GM23338 (cell line): ENCODE data around the gene KLF1. TPM values are rescaled to one million over a fixed set of nuclear protein-coding genes. Genes with fewer than 3 reads are reported as not detected.

Experiments
- ATAC-seq: fragments of 200-7000 bp; cut with Tn5 transposase; 3 replicates; pipeline ENCODE4 v1.9.1; 2020
- DNase-seq: peaks from one replicate; pipeline ENCODE4 v3.0.0-alpha.2; 2015; ENCODE audit warnings: low spot score
- H2AFZ ChIP-seq: fragments of 200-600 bp; sonication (generic); 2 replicates; pipeline ENCODE4 v1.8.0; 2016; ENCODE audit warnings: antibody characterized with exemption, mild to moderate bottlenecking, moderate library complexity
- H3F3A ChIP-seq: fragments of 200-600 bp; sonication (generic); replicated peaks from 2 replicates; pipeline ENCODE4 v1.8.0; 2017; ENCODE audit warnings: antibody characterized with exemption, mixed run types, low read depth
- H3K27ac ChIP-seq: fragments of 200-600 bp; sonication (generic); 2 replicates; pipeline ENCODE4 v1.6.1; 2016; ENCODE audit warnings: low read depth
- H3K27me3 ChIP-seq: fragments of 200-600 bp; sonication (generic); 2 replicates; pipeline ENCODE4 v1.8.0; 2016; ENCODE audit warnings: mild to moderate bottlenecking, mixed run types, moderate library complexity; ENCODE audit not compliant: insufficient read depth
- H3K36me3 ChIP-seq: fragments of 200-600 bp; sonication (generic); 2 replicates; pipeline ENCODE4 v1.8.0; 2016; ENCODE audit warnings: mild to moderate bottlenecking; ENCODE audit not compliant: insufficient read depth
- H3K4me1 ChIP-seq: fragments of 200-600 bp; sonication (generic); 2 replicates; pipeline ENCODE4 v1.8.0; 2016; ENCODE audit warnings: mild to moderate bottlenecking, moderate library complexity; ENCODE audit not compliant: insufficient read depth
- H3K4me2 ChIP-seq: fragments of 200-600 bp; sonication (generic); 2 replicates; pipeline ENCODE4 v1.7.1; 2017; ENCODE audit warnings: mixed run types
- H3K4me3 ChIP-seq: fragments of 200-600 bp; sonication (generic); 2 replicates; pipeline ENCODE4 v1.6.1; 2016; ENCODE audit warnings: mixed run types
- H3K79me2 ChIP-seq: fragments of 200-600 bp; sonication (generic); replicated peaks from 2 replicates; pipeline ENCODE4 v1.8.0; 2017; ENCODE audit warnings: mild to moderate bottlenecking; ENCODE audit not compliant: insufficient read depth
- H3K9me2 ChIP-seq: fragments of 200-600 bp; sonication (generic); 2 replicates; pipeline ENCODE4 v1.8.0; 2017; ENCODE audit not compliant: insufficient read depth
- H4K20me1 ChIP-seq: fragments of 200-600 bp; sonication (generic); replicated peaks from 2 replicates; pipeline ENCODE4 v1.8.0; 2017; ENCODE audit warnings: mild to moderate bottlenecking; ENCODE audit not compliant: insufficient read depth
- H3K27ac Mint-ChIP-seq: 2 replicates; pipeline ENCODE4 v1.8.0; 2020; ENCODE audit warnings: inconsistent platforms, mild to moderate bottlenecking, moderate library complexity, mixed read lengths
- H3K27me3 Mint-ChIP-seq: 3 replicates; pipeline ENCODE4 v1.8.0; 2022; ENCODE audit warnings: low read depth, mild to moderate bottlenecking, moderate library complexity, mixed read lengths, inconsistent platforms; ENCODE audit not compliant: insufficient read depth, poor library complexity
- H3K36me3 Mint-ChIP-seq: 3 replicates; pipeline ENCODE4 v1.8.0; 2021; ENCODE audit warnings: low read depth, mild to moderate bottlenecking, inconsistent platforms, moderate library complexity, mixed read lengths
- H3K4me1 Mint-ChIP-seq: 3 replicates; pipeline ENCODE4 v1.8.0; 2020; ENCODE audit warnings: mild to moderate bottlenecking, inconsistent platforms, mixed read lengths
- H3K4me3 Mint-ChIP-seq: 3 replicates; pipeline ENCODE4 v1.8.0; 2021; ENCODE audit warnings: moderate library complexity, mild to moderate bottlenecking, inconsistent platforms, mixed read lengths
- H3K9me3 Mint-ChIP-seq: 3 replicates; pipeline ENCODE4 v1.8.0; 2020; ENCODE audit warnings: moderate library complexity, mild to moderate bottlenecking, inconsistent platforms, mixed read lengths
- CREB1 ChIP-seq: fragments of 250-450 bp; sonication (Bioruptor Pico); IDR thresholded peaks from 2 replicates; pipeline ENCODE4 v1.5.0; 2020; ENCODE audit warnings: low read depth, mild to moderate bottlenecking, moderate library complexity
- EZH2 ChIP-seq: fragments of 200-600 bp; sonication (generic); IDR thresholded peaks from one replicate; pipeline ENCODE4 v1.8.0; 2017; ENCODE audit warnings: antibody characterized with exemption, mild to moderate bottlenecking, low read depth; ENCODE audit not compliant: unreplicated experiment
- EZH2phosphoT487 ChIP-seq: fragments of 200-600 bp; sonication (generic); IDR thresholded peaks from one replicate; pipeline ENCODE4 v1.8.1; 2018; ENCODE audit warnings: antibody characterized with exemption; ENCODE audit not compliant: unreplicated experiment
- JUNB ChIP-seq: IDR thresholded peaks from one replicate; pipeline ENCODE4 v1.6.1; 2016; ENCODE audit warnings: antibody characterized with exemption; ENCODE audit not compliant: unreplicated experiment
- NANOG ChIP-seq: IDR thresholded peaks from 2 replicates; pipeline ENCODE4 v1.6.1; 2016; ENCODE audit warnings: antibody characterized with exemption, borderline replicate concordance
- POLR2AphosphoS5 ChIP-seq: IDR thresholded peaks from 2 replicates; pipeline ENCODE4 v1.6.1; 2016; ENCODE audit warnings: antibody characterized with exemption, low read depth
- STAT1 ChIP-seq: IDR thresholded peaks from one replicate; pipeline ENCODE4 v1.6.1; 2016; ENCODE audit warnings: antibody characterized with exemption; ENCODE audit not compliant: unreplicated experiment
- polyA plus RNA-seq: library from polyadenylated mRNA; unstranded; fragments of >200 nt; fragmentation: Nextera tagmentation; extraction: Ambion mirVana; gene quantifications from 2 replicates; pipeline ENCODE4 v1.2.1, GENCODE V29; 2016
- total RNA-seq: library from RNA; depleted of rRNA; stranded (reverse); fragments of >200 nt; shearing (Covaris generic); gene quantifications from 2 replicates; pipeline ENCODE4 v1.2.3, GENCODE V29; 2014
- TF ChIP-seq, protein P1 (sequence below): fragments of 250-450 bp; sonication (Bioruptor Pico); IDR thresholded peaks from 2 replicates; pipeline ENCODE4 v1.5.0; 2020; ENCODE audit warnings: mild to moderate bottlenecking, moderate library complexity
- TF ChIP-seq, protein P2 (sequence below): IDR thresholded peaks from one replicate; pipeline ENCODE4 v1.6.1; 2018; ENCODE audit warnings: antibody characterized with exemption; ENCODE audit not compliant: unreplicated experiment
- TF ChIP-seq, protein P3 (sequence below): IDR thresholded peaks from 2 replicates; pipeline ENCODE4 v1.6.1; 2016; ENCODE audit warnings: antibody characterized with exemption

The KLF1 gene
- total and polyA plus RNA-seq, 2 experiments from 2014 or later: 0.74 to 1.1 TPM

DNA sequence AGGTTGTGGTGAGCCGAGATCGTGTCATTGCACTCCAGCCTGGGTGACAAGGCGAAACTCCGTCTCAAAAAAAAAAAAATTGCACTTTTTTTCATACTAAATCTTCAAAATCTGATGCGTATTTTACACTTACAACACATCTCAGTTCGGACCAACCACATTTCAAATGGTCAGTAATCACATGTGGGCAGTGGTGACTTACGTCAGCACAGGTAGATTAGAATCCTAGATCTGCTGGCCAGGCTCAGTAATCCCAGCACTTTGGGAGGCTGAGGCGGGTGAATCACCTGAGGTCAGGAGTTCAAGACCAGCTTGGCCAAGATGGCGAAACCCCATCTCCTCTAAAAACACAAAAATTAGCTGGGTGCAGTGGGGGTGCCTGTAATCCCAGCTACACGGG is 48.1 kb upstream of the KLF1 start:
- Histone ChIP-seq H3K36me3 (peaks cover 13% of the 10 kb centered on the region), H3K4me1 (peaks cover 23% of the 10 kb centered on the region), H3K79me2 (peaks cover 43% of the 10 kb centered on the region), H3K27ac (no peak overlapping the region), H3K4me3 (no peak overlapping the region), H4K20me1 (peaks cover 14% of the 10 kb centered on the region), H2AFZ (no peak overlapping the region), H3K27me3 (no peaks in the 10 kb centered on the region), H3F3A (peaks cover 27% of the 10 kb centered on the region), H3K9me2 (no peaks in the 10 kb centered on the region), H3K4me2 (no peak overlapping the region)
- Mint-ChIP-seq H3K4me3 (no peak overlapping the region), H3K9me3 (no peaks in the 10 kb centered on the region), H3K36me3 (peaks cover 32% of the 10 kb centered on the region), H3K4me1 (peaks cover 39% of the 10 kb centered on the region), H3K27me3 (peaks cover 10% of the 10 kb centered on the region), H3K27ac (no peak overlapping the region)
- TF ChIP-seq NANOG: no peak
- no peak for TF ChIP-seq EZH2phosphoT487
- no peak for TF ChIP-seq JUNB
- TF ChIP-seq, protein P1, sequence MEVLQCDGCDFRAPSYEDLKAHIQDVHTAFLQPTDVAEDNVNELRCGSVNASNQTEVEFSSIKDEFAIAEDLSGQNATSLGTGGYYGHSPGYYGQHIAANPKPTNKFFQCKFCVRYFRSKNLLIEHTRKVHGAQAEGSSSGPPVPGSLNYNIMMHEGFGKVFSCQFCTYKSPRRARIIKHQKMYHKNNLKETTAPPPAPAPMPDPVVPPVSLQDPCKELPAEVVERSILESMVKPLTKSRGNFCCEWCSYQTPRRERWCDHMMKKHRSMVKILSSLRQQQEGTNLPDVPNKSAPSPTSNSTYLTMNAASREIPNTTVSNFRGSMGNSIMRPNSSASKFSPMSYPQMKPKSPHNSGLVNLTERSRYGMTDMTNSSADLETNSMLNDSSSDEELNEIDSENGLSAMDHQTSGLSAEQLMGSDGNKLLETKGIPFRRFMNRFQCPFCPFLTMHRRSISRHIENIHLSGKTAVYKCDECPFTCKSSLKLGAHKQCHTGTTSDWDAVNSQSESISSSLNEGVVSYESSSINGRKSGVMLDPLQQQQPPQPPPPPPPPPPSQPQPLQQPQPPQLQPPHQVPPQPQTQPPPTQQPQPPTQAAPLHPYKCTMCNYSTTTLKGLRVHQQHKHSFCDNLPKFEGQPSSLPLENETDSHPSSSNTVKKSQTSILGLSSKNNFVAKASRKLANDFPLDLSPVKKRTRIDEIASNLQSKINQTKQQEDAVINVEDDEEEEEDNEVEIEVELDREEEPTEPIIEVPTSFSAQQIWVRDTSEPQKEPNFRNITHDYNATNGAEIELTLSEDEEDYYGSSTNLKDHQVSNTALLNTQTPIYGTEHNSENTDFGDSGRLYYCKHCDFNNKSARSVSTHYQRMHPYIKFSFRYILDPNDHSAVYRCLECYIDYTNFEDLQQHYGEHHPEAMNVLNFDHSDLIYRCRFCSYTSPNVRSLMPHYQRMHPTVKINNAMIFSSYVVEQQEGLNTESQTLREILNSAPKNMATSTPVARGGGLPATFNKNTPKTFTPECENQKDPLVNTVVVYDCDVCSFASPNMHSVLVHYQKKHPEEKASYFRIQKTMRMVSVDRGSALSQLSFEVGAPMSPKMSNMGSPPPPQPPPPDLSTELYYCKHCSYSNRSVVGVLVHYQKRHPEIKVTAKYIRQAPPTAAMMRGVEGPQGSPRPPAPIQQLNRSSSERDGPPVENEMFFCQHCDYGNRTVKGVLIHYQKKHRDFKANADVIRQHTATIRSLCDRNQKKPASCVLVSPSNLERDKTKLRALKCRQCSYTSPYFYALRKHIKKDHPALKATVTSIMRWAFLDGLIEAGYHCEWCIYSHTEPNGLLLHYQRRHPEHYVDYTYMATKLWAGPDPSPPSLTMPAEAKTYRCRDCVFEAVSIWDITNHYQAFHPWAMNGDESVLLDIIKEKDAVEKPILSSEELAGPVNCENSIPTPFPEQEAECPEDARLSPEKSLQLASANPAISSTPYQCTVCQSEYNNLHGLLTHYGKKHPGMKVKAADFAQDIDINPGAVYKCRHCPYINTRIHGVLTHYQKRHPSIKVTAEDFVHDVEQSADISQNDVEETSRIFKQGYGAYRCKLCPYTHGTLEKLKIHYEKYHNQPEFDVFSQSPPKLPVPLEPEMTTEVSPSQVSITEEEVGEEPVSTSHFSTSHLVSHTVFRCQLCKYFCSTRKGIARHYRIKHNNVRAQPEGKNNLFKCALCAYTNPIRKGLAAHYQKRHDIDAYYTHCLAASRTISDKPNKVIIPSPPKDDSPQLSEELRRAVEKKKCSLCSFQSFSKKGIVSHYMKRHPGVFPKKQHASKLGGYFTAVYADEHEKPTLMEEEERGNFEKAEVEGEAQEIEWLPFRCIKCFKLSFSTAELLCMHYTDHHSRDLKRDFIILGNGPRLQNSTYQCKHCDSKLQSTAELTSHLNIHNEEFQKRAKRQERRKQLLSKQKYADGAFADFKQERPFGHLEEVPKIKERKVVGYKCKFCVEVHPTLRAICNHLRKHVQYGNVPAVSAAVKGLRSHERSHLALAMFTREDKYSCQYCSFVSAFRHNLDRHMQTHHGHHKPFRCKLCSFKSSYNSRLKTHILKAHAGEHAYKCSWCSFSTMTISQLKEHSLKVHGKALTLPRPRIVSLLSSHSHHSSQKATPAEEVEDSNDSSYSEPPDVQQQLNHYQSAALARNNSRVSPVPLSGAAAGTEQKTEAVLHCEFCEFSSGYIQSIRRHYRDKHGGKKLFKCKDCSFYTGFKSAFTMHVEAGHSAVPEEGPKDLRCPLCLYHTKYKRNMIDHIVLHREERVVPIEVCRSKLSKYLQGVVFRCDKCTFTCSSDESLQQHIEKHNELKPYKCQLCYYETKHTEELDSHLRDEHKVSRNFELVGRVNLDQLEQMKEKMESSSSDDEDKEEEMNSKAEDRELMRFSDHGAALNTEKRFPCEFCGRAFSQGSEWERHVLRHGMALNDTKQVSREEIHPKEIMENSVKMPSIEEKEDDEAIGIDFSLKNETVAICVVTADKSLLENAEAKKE (CRISPR knock-in tag): no peak
- TF ChIP-seq, protein P2, sequence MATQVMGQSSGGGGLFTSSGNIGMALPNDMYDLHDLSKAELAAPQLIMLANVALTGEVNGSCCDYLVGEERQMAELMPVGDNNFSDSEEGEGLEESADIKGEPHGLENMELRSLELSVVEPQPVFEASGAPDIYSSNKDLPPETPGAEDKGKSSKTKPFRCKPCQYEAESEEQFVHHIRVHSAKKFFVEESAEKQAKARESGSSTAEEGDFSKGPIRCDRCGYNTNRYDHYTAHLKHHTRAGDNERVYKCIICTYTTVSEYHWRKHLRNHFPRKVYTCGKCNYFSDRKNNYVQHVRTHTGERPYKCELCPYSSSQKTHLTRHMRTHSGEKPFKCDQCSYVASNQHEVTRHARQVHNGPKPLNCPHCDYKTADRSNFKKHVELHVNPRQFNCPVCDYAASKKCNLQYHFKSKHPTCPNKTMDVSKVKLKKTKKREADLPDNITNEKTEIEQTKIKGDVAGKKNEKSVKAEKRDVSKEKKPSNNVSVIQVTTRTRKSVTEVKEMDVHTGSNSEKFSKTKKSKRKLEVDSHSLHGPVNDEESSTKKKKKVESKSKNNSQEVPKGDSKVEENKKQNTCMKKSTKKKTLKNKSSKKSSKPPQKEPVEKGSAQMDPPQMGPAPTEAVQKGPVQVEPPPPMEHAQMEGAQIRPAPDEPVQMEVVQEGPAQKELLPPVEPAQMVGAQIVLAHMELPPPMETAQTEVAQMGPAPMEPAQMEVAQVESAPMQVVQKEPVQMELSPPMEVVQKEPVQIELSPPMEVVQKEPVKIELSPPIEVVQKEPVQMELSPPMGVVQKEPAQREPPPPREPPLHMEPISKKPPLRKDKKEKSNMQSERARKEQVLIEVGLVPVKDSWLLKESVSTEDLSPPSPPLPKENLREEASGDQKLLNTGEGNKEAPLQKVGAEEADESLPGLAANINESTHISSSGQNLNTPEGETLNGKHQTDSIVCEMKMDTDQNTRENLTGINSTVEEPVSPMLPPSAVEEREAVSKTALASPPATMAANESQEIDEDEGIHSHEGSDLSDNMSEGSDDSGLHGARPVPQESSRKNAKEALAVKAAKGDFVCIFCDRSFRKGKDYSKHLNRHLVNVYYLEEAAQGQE: no peak
- TF ChIP-seq CREB1 (CRISPR knock-in tag): no peak
- TF ChIP-seq STAT1: no peak
- TF ChIP-seq EZH2: no peak
- TF ChIP-seq, protein P3, sequence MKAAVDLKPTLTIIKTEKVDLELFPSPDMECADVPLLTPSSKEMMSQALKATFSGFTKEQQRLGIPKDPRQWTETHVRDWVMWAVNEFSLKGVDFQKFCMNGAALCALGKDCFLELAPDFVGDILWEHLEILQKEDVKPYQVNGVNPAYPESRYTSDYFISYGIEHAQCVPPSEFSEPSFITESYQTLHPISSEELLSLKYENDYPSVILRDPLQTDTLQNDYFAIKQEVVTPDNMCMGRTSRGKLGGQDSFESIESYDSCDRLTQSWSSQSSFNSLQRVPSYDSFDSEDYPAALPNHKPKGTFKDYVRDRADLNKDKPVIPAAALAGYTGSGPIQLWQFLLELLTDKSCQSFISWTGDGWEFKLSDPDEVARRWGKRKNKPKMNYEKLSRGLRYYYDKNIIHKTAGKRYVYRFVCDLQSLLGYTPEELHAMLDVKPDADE: no peak
- no peak for TF ChIP-seq POLR2AphosphoS5
- ATAC-seq (no peak), DNase-seq (no peak)
